Tibial nerve (tissue), 3 donors: ENCODE data around the gene ASMTL.

ENCODE experiments used
- CTCF ChIP-seq, 5 experiments: fragments of 200-600 bp in 3 of 5; fragments of 450-650 bp in 2 of 5; sonication (generic) in 3 of 5; IDR thresholded peaks; one replicate each; pipeline ENCODE4 v1.5.1; 2016 to 2019; ENCODE audit warnings: antibody characterized with exemption in 5 of 5, mild to moderate bottlenecking in 3 of 5, moderate library complexity in 2 of 5
- POLR2A ChIP-seq, 2 donors: fragments of 450-650 bp; IDR thresholded peaks; one replicate each; pipeline ENCODE4 v1.6.1; 2017; ENCODE audit warnings: antibody characterized with exemption in 2 of 2, mild to moderate bottlenecking in 2 of 2, moderate library complexity in 2 of 2

DNA sequence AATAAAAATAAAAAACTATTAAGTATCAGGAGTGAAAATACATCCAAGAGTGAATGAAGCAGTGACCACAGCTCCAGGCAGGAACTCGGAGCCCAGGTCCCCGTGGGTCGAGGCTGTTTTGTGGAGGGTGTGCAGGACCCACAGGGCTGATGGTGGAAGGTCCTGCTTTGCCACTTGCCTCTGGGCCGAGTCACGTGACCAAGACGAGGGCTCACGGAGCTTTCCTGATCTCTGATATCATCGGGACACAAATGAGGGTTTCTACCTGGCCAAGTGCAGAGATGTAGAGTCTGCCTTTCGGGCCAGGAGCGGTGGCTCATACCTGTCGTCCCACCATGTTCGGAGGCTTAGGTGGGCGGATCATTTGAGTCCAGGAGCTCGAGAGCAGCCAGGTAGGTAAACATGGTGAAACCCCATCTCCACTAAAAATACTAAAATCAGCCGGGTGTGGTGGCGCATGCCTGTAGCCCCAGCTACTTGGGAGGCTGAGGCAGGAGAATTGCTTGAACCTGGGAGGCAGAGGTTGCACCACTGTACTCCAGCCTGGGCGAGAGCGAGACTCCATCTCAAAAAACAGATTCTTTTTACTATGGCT, 68.0 kb downstream of the ASMTL start:
- TF ChIP-seq CTCF (IDR thresholded peaks at IDR 0.05) (no peak), POLR2A (IDR thresholded peaks at IDR 0.05) (no peak)
